GM19397 (cell line): ENCODE data around the gene DSTN.

ENCODE experiments used
- ATAC-seq: cut with Tn5 transposase; IDR thresholded peaks from one replicate; pipeline ENCODE4 v1.9.1; 2021; ENCODE audit warnings: mild to moderate bottlenecking, moderate library complexity; ENCODE audit not compliant: unreplicated experiment

DSTN gene

DNA sequence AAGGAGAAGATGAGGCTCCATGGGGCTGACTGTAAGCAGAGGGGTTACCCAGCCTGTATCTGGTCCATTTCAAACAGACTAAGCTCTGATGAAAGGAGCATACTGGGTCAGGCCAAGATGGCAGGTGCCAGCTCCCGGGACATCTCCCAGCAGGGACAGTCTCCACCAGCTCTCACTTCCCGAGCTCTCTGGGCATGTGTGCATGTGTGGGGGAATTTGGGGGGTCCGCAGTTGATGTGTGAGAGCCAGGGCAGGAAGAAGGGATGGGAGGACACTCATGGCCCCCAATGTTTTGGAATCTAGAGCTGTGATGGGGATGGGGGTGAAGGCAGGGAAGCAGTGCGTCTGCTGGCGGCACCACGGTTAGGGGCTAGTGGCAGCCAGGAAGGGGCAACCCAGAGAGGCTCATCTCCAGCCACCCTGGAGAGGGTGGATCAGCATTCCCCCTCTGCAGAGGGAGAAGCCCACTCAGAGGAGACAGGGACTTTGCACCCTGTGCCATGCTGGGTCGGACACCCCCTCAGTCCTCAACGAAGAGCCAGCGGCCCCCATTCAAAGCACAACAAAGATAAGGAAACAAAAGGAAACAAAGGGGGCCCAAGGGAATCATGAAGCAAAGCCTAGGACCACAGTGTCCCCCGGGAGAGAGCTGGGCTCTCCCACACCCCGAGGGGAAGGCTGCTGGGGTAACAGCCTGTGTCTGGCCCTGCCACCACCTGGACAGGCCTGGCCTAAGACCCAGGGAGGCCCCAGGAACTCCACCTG lies 52.4 kb downstream of the DSTN start:
- no peak for ATAC-seq

DNA sequence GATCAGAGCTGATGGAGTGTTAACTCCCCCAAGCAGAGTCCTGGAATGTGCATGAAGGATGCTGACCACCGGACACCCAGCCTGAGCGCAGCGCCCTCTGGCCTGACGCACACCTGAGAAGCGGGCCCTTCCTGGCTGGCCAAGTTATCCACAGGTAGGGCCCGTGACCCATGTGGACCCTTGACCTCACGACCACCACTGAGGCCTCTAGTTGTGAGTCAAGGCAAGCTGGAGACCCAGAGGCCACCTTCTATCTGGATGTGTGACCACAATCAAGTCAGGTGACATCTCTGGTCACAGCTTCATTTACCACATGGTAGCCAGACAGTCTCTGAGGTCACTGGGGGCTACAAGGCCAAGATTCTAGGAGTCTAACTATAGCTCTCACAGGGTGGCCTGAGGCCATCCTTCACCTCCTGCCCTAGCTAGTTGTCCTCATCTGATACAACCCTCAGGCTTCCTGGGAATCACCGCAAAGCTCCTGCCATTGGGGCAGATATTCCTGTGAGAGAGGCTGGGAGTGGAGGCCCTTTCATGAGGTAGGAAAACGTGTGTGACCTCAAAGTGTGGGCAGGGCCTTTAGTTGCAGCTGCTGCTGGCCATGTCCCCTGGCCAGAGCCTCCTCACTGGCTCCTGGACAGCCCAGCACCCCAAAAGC lies 53.1 kb downstream of the DSTN start:
- ATAC-seq = no peak

DNA sequence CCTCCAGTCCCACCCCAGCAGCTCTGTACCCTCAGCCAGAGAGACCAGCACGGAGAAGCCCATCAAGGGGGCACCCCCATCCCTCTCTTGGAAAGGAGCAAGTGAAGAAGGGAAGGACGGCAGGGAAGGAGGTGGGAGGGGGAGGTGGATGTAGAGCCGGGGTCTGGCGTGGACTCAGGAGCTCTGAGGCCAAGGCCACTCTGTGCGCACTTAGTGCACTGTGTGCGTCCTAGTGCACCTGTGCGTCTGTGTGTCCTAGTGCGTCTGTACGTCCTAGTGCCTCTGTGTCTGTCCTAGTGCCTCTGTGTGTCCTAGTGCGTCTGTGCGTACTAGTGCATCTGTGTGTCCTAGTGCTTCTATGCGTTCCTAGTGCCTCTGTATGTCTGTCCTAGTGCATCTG lies 54.2 kb downstream of the DSTN start:
- no peak for ATAC-seq

DNA sequence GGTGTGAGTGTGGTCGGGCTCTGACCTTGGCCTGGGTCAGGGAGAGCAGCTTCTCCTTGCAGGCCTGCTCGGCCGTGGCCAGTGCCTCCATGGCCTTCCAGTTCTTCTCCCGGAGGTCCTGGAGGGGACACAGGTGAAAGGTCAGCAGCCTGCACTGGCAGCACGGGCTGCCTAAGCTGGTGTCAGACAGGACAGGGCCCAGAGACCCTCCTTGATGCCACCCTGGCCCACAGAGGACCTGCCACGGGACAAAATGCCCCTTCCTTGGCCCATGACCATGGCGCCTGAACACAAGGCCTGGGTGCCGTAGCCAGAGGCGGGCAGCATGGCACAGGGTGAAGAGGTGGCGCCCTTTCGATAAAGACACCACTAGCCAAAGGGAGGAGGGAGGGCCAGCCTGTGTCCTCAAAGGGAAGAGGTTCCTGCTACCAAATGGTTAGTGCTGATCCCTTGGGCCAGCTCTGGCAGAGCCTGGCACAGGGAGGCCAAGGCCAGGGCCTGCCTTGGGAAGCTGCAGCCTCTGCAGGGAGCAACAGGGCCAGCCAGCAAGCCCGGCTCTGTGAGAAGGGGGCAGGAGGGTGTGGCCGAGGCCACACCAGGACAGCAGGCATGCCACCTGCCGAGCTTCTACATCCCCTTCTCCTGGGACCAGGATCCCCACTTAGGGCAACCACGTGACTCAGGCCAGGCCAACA lies 54.8 kb downstream of the DSTN start:
- no peak for ATAC-seq

DNA sequence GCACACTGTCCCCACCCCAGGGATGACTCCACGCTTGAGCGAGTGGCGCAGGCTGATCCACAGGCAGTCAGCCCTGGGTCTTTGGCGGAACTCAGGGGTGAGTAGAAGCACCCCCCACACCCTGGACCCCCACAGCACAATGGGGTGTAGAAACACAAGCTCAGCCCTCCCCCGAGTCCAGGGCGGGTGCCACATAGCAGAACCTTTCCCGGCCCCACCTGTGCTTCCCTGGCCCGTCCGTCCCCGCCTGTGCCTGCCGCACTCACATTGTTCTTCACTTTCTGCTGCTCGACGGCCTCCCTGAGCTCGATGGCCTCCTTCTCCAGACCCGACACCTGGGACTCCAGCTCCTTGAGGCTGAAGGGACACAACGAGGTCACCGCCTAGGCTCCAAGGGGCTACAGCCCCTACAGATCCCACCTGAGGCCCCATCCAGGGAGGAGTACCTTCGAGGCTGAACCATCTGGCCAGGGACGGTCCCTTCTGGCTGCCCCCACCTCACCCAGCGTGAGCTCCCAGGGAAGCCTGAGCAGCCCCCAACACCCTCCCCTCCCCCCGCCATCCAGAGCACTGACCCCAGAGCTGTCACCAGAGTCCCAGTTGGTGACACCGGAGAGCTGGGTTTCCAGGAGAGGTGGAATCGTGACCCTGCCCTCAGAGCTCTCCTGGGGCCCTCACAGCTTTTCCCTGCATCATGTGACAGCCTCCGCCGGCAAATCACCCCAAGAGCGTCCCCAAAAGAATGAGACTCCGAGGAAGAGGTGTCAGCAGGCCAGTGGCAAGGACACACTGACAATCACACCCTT lies 55.6 kb downstream of the DSTN start:
- no peak for ATAC-seq

DNA sequence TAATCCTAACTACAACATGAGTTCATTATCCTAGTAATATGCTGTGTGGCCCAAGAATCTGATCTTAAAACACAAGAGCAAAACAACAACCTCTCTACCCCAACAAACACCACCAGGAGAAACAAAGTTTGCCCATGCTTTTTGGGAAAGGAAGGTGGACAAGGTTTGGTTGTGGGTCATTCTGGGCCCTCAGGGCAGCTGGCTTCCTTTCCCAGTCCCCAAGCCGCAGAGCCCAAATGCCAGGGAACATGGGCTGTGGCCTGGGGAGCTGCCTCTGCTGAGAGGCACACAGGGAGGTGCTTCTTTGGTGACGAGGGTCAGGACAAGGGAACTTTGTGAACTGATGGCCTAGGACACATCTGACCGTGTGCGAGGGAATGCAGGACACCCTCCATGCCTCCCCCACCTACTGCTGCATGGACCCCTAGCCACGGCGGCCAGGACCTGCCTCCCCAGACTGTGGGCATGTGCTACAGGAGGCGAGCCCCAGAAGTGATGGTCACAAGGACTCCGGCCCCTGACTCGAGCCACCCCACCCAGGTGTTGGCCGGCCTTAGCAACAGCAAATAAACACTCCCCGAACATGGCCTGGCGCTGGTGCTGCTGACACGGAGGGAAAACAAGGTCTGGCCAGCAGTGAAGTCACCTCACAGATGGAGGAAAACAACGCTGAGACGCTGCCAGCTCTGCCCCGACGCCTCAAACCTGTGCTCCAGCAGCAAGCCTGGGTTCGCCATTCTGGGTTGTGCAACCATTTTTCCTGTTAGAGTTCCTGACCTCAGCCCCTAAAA lies 56.5 kb downstream of the DSTN start:
- no peak for ATAC-seq

DNA sequence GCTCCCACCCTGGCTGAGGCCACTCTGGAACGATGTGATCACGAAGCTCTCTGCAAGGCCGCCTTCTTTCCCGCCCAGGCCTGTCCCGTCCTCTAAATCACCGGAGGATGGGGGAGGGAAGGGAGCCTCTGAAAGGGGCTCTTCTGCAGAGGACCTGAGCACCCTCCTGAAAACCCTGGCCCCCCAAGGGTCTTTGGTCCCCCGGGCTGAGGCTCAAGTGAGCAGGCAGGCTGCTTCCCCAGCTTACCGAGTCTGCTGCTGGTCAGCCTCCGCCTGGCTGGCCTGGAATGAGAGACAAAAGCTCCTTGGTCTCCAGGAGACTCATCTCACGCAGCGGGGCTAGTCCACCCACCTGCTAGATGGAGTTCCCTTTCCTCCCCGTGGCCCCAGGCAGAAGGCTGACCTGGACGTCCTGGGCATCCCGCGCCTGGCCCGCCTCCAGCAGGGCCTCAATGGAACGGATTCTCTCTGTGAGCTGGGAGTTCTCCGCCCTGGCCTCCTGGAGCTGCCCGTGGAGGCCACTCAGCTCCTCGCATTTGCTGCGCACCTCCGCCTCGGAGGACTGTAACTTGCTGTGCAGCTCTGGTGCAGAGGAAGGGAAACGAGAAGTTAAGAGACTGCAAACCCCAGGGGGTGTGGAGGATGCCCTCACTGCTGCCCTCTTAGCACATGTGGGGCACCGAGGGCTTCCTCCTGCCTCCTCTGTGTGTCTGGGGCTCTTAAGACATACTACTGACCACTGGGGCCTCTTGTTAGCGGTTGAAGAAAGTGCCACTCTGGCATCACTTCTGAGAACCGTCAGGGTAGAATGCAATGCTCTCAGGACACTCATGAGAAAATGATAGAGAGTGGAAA lies 57.5 kb downstream of the DSTN start:
- no peak for ATAC-seq

DNA sequence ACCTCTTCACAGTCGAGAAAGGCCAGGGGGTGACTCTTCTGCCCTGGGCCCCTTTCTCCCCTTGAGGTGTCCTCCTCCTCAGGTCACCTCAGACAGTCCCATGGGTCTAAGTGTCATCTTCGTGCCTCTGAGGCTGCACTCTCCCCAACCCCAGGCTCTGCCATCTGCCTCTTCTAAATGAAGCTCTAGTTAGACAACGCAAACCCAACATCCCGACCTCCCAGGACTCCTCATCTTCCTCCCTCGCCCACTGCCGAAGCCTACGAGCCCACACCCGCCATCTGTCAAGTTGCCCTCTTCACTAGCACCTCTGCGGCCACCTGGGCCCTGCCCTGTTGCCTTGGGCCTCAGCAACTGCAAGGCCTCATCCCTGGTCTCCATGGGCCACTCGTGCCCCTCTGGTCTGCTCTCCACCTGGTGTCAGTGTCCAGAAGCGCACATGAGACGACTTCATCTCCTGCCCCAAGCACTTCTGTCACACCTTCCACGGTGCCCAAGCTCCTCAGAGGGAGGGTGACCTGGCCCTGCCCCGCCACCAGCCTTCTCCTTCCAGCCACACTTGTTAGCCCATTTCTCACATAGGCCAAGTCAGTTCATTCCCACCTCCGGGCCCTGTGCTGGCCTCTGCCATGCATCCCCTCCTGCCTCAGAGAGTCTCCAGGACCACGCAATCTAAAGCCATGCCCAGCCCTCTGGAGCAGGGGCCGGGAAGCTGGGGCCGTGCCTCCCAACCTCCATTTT lies 58.4 kb downstream of the DSTN start:
- no peak for ATAC-seq

DNA sequence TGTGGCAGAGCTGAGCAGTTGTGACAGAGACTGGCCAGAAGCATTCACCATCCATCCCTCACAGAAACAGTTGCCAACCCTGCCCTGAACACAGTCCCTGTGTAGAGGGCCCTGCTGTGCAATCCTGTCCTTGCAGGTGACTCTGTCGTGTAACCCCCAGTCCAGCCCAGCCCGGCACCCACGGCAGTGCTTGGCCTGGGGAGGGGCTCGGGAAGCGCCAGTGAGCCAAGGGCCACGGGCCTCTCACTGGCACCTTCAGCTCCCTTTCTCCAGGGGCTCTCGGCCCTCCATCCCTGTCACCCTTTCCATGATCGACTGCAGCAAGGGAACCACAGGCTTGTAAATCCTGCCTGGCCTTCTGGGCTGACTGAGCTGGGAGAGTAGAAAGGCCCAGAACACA lies 59.1 kb downstream of the DSTN start:
- ATAC-seq = no peak

DNA sequence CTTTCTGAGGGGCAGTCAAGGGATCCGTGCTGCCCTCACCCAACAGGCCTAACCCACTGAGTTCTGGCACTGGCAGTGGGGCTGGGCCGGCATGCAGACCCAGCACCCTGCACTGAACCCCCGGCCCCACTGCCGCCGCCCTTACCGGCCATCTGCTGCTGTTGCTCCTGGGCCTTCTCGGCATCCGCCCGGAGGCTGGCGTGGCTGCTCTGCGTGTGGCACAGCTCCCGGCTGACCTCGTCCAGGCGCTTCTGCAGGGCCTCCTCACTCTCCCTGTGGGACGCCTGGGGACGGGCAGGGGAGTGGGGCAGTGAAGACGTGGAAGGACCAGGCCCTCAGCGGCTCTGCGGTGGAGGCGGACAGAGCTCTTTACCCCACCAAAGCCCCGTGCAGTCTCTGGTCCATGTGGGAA lies 59.8 kb downstream of the DSTN start:
- no peak for ATAC-seq

DNA sequence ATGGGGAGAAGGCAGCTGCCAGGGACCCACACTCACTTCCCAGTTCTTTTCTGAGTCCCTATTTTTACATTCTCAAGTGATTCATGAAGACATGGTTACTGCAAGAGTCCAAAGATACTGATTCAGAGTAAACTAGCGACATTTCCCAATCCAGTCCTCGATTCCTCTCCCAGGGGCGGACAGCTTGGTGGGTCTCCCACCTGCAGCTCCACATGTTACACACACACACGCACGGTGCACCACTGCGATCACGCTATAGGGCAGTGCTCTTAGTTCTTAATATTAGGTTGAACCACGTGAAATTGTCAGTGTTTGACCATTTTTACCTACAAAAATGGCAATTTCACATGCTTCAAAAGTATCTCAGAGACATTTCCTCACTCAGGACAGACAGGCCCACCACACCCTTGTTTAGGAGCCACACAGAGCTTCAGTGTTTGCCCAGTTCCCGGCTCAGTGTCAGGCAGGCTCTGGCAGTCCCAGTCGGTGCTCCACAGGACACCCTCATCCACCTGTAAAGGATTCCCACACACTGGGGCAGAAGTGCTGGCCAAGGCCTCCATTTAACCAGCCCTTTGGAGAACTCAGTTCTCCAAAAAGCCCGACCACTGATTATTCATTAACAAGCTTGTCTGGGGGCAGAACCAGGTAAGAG lies 60.4 kb downstream of the DSTN start:
- no peak for ATAC-seq

DNA sequence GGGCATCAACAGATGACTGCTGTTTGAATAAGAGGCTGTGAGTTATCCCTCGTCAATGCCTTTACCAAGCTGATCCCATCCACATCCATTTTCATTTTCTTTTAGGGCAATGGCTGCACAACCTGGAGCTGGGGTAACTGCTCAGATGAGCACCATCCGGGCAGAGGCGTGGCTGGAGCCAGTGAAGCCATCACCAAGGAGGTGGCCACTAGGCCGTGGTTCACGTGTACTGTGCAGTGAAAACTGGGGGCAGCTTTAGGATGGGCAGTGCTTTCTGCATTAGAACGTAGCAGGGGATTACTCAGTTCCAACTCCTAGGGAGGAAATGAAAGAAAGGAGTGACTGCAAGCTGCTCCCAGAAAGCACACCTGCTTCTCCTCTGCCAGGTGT lies 60.9 kb downstream of the DSTN start:
- no peak for ATAC-seq

DNA sequence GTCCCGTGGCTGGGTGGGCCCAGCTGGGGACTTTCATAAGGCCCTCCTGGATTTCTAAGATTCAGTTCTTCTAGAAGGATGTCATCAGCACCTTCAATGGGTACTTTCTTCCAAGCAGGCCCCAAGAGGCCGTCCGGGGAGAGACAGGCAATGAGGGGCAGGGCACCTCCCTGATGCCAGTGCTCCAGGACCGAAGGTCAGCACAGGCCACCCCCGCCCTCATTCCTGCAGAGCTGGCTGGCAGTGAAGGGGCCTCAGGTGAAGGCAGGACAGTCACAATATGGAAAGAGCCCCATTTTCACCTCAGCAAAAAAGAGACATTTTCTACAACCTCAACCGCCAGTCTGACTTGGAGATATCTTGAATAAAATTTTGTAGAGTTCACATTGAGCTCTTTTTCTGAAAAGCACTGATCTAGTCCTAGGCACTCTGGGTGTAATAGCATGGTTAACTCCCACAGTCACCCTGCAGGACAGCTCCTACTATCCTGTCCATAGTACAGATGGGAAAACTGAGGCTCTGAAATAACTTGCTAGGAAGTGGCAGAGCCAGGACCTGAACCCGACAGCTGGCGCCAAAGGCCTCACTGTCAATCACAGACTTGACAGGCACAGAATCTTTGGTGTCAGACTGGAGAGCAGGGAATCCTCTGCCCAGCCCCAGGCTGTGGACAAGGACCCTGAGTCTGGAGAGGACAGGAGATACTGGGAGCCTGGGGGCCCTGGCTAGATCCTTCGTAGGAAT lies 61.9 kb downstream of the DSTN start:
- no peak for ATAC-seq

DNA sequence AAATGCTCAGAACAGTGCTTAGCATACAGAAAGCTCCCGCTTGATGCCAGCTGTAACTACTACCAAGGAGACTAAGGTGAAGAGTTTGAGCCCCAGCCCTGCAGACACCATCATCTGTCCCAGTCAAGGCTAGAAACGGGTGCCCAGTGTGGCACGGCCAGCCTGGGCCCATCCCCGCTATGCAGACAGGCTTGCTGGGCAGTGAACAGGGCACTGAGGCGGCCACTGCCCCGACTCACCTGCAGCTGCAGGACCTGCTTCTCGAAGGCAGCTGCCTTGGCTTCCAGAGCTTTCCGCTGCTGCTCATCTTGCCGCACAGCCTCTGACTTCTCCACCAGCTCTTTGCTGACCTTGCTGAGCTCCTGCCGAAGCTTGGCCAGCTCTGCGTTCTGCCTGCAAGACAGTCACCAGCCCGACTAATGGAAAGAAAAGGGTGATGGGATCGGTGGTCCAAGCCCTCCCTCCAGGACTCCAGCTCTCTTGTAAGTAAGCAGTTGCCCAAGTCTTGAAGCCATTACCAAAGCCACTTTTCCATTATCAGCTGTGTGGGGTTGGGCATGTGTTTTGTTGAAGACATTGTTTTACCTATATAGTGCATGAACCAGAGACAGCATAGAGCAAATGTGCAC lies 63.5 kb downstream of the DSTN start:
- ATAC-seq = no peak

DNA sequence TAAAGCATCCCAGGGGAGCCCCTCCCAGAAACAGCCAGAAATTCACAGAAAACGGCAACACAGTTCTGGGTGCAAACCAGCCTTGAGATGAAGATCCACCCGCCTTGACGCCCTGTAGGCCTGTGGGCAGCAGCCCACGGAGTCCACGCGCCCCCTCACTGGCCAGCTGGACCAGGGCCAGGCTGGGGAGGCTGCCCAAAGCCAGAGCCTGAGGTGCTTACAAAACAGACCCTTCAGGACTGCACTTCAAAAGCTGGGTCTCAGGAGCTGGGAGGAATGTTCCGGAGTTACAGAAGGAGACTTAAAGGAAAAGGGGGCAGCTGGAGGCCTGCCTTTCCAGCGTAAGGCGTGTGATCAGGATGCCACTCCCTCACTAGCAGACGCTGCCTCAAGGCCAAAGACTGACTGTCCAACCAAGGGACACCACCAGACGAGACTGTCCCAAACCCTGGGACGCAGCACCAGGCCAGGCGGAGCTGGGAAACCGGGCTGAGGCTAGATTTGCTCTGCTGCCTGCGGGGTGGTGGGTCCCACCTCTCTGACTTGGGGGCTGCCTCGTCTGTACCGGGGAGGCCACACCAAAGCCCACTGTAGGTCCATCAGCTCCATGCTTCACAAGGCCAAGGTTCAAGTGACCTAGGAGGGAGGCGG lies 64.1 kb downstream of the DSTN start:
- no peak for ATAC-seq

DNA sequence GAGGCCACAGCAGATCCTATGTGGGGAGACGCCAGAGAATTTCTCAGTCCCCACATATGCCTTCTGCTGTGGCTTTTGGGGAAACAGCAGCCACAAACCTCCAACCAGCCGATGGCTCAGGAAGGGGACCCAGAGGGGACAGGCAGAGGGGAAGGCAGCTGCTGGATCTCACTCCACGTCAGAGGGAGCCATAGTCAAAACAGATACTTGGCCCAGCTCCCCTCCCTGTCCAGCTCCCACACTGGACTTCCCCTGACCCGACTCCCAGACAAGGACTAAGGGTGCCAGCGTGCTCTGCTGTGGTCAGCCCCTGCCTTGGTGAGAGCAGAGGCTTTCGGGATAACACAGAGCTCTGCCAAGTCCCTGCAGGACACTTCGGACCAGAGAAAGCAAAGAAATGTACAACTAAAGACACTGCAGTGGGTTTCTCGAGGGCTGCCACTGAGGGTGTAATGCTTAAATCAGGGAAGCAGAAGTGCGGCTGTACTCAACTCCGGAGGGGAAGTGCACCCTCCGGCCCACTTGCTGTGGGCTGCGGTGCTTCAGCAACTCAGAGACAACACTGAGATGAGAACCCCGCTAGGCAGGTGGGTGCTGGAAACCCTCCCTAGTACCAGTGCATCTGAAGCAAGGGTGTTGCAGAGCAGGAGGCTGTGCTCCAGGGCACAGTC lies 64.9 kb downstream of the DSTN start:
- no peak for ATAC-seq
